AG04450 (cell line): ENCODE measurements around the gene OPRD1. TPM values are rescaled to one million over a fixed set of nuclear protein-coding genes. Genes with fewer than 3 reads are reported as not detected.

Experiments used
- CTCF ChIA-PET: fragments of 300-600, 350-600 bp; formaldehyde crosslinking; extraction: SDS; loops from one replicate; lab custom pipeline; 2022; ENCODE audit warnings: antibody characterized with exemption, inconsistent platforms; lab: Charles Lee
- POLR2A ChIA-PET: fragments of 350-600 bp; formaldehyde crosslinking; extraction: SDS; loops from one replicate; lab custom pipeline; 2021; ENCODE audit warnings: antibody characterized with exemption, inconsistent platforms; lab: Yijun Ruan, JAX
- DNase-seq: peaks from one replicate; pipeline ENCODE4 v3.0.0-alpha.2; 2011; ENCODE audit warnings: low read depth, low spot score
- H3K27ac ChIP-seq: one replicate; pipeline ENCODE4 v1.5.1; 2012; ENCODE audit warnings: low read depth, low read length, control low read depth
- H3K27me3 ChIP-seq: one replicate; pipeline ENCODE4 v1.6.0; 2012; ENCODE audit warnings: low read length; ENCODE audit not compliant: control insufficient read depth, insufficient read depth
- H3K4me3 ChIP-seq: 2 replicates; pipeline ENCODE4 v1.5.1; 2011; ENCODE audit warnings: mild to moderate bottlenecking, low read depth, low read length, control low read depth
- H3K9me3 ChIP-seq: 2 replicates; pipeline ENCODE4 v1.5.1; 2012; ENCODE audit warnings: low read length; ENCODE audit not compliant: control insufficient read depth, insufficient read depth
- polyA plus RNA-seq: library from polyadenylated mRNA; depleted of rRNA; stranded (reverse); fragments of >200 nt; gene quantifications from 2 replicates; pipeline ENCODE4 v1.2.3, GENCODE V29; 2011
- TF ChIP-seq, protein P1 (sequence below): IDR thresholded peaks from 2 replicates; pipeline ENCODE4 v1.5.1; 2011; ENCODE audit warnings: low read depth, low read length, control low read depth, inconsistent platforms

Gene OPRD1
- polyA plus RNA-seq, 1 experiment: not detected

DNA sequence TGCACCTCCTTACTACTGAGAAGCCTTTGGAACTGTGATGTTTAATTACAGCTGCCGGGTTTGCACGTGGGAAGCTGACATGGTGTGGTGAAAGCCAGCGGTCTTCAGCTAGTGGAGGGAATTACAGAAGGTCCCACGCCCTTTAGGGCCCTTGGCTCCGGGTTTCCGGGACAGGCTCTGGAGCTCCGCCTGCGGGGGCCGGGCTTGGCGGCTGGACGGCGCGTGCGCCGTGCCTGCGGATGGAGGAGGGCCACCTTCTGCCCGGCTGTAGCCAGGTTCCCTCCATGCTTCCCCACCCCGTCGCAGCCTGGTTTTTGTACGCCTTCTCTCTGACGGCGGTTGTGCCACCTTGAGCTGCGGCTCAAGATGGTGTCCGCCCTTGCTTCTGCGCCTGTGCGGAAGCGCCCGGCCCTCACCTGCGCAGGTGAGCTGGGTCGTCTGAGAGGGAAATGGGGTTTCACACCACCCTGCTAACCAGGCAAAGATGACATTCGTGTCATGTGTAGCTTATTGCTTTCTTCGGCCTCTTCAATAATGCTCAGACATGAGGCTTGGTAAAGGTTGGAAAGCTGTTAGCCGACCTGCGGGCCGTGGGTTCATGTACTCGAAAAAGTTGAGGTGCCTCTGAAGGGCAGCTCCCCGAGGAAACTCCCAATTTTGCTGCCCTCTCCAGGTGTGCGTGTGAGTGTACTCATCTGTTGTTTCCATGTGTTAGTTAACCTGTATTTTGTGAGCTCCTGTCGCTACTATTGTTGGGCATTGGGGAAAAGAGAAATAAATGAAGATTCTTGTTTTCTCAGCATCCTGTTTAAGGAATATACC, 36.6 kb upstream of the OPRD1 start:
- Histone ChIP-seq H3K27ac (no peak overlapping the region), H3K4me3 (0 out of 2 replicates have a peak overlapping the region, but pooled peaks have one; percentile 4), H3K9me3 (no peaks in the 10 kb centered on the region), H3K27me3 (no peaks in the 10 kb centered on the region)
- TF ChIP-seq, protein P1, sequence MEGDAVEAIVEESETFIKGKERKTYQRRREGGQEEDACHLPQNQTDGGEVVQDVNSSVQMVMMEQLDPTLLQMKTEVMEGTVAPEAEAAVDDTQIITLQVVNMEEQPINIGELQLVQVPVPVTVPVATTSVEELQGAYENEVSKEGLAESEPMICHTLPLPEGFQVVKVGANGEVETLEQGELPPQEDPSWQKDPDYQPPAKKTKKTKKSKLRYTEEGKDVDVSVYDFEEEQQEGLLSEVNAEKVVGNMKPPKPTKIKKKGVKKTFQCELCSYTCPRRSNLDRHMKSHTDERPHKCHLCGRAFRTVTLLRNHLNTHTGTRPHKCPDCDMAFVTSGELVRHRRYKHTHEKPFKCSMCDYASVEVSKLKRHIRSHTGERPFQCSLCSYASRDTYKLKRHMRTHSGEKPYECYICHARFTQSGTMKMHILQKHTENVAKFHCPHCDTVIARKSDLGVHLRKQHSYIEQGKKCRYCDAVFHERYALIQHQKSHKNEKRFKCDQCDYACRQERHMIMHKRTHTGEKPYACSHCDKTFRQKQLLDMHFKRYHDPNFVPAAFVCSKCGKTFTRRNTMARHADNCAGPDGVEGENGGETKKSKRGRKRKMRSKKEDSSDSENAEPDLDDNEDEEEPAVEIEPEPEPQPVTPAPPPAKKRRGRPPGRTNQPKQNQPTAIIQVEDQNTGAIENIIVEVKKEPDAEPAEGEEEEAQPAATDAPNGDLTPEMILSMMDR: no peak
- CTCF ChIA-PET: interaction anchor here (0.6 to 3.2 kb wide), 5 partner anchors 10 to 427 kb away, joined by 3 to 35 read pairs (median 7); no protein-coding TSS in a partner anchor
- no peak for DNase-seq
- POLR2A ChIA-PET: interaction anchor here (1.2 to 1.5 kb wide), 4 partner anchors 39 to 193 kb away, joined by 4 to 8 read pairs (median 6); partner anchors contain the start of genes RNU11 and YTHDF2

DNA sequence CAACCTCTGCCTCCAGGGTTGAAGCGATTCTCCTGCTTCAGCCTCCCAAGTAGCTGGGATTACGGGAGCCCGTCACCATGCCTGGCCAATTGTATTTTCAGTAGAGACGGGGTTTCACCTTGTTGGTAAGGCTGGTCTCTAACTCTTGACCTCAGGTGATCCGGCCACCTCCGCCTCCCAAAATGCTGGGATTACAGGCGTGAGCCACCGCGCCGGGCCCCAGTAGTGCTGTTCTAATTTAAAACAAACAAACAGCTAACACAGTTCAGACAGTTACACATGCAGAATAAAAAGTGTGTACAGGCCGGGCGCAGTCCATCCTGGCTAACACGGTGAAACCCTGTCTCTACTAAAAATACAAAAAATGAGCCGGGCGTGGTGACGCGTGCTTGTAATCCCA, 35.6 kb upstream of the OPRD1 start:
- TF ChIP-seq, protein P1: no peak
- DNase-seq: no peak
- CTCF ChIA-PET: interaction anchor here (0.7 to 3.2 kb wide), 4 partner anchors 9 to 426 kb away, joined by 5 to 35 read pairs (median 12); no protein-coding TSS in a partner anchor
- Histone ChIP-seq H3K4me3 (no peak overlapping the region), H3K27ac (no peak overlapping the region), H3K27me3 (no peaks in the 10 kb centered on the region), H3K9me3 (no peaks in the 10 kb centered on the region)
- POLR2A ChIA-PET: no interaction called here

DNA sequence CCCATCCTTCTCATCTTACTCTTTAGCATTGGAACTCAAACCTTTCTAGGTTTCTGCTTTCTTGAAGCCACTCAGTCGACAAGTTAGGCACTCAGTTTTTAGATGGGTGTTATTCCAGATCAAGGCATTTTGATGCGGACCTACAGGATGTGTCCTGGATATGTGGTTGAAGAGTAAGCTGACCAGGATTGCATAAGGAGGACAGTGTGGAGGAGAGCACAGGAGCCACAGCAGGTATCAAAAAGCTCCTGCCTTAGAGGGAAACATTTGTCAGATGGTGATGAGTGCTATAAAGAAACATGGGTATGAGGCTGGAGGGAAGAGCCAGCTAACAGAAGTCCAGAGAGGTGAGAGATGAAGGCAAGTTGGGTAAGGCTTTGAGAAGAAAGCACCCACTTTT, 33.9 kb upstream of the OPRD1 start:
- no peak overlapping the region for H3K4me3 ChIP-seq
- DNase-seq: no peak
- ChIA-PET CTCF (interaction anchor here (1.1 kb wide), 1 partner anchor 99 kb away, joined by 3 read pairs; no protein-coding TSS in a partner anchor), POLR2A (interaction anchor here (0.6 kb wide), 1 partner anchor 175 kb away, joined by 4 read pairs; no protein-coding TSS in a partner anchor)
- no peaks in the 10 kb centered on the region for H3K27me3 ChIP-seq
- TF ChIP-seq, protein P1: no peak
- H3K9me3 ChIP-seq: no peaks in the 10 kb centered on the region
- no peak overlapping the region for H3K27ac ChIP-seq

DNA sequence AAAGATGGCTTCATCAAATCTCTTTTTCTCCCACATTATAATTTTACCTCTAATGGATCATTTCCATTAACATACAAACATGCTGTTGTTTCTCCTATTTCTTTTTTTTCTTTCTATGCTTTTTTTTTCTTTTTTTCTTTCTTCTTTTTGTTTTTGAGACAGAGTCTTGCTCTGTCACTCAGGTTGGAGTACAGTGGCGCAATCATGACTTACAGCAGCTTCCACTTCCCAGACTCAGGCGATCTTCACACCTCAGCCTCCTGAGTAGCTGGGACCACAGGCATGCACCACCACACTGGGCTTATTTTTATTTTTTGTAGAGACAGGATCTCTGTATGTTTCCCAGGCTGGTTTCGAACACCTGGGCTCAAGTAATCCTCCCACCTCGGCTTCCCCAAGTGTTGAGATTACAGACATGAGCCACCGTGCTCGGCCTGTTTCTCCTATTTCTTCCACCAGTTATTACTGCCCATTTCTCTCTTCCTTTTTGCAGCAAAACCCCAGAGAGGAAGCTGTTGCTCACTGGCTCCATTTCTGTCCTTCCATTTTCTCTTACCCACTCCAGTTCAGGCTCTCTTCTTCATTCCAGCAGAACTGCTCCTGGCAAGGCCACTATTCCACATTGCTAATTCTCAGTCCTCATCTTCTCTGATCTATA, 32.1 kb upstream of the OPRD1 start:
- Histone ChIP-seq H3K4me3 (no peak overlapping the region), H3K27me3 (no peaks in the 10 kb centered on the region), H3K9me3 (no peaks in the 10 kb centered on the region), H3K27ac (no peak overlapping the region)
- TF ChIP-seq, protein P1: no peak
- no peak for DNase-seq
- POLR2A ChIA-PET: no interaction called here
- CTCF ChIA-PET: interaction anchor here (8.4 kb wide), 1 partner anchor 96 kb away, joined by 318 read pairs; no protein-coding TSS in a partner anchor
